Prostate gland (tissue), 2 donors: ENCODE data around the gene SH2D3A.
"Not testable (repeated sequence)": the region's sequence is repeated elsewhere in the genome, so short reads cannot be mapped to it uniquely, and the experiment has no call there.

Experiments used
- POLR2AphosphoS5 ChIP-seq: sonication (generic); formaldehyde crosslinking; IDR thresholded peaks from one replicate; pipeline ENCODE4 v1.6.1; 2017; ENCODE audit warnings: antibody characterized with exemption
- TF ChIP-seq, protein P1 (sequence below), 4 experiments: fragments of 200-600 bp in 2 of 4; fragments of 450-650 bp in 2 of 4; sonication (generic) in 2 of 4; IDR thresholded peaks; 1 replicate in 3 of 4; 2 replicates in 1 of 4; pipeline ENCODE4 v1.5.1; 2016 to 2019; ENCODE audit warnings: antibody characterized with exemption in 4 of 4, mild to moderate bottlenecking in 2 of 4, moderate library complexity in 2 of 4

DNA sequence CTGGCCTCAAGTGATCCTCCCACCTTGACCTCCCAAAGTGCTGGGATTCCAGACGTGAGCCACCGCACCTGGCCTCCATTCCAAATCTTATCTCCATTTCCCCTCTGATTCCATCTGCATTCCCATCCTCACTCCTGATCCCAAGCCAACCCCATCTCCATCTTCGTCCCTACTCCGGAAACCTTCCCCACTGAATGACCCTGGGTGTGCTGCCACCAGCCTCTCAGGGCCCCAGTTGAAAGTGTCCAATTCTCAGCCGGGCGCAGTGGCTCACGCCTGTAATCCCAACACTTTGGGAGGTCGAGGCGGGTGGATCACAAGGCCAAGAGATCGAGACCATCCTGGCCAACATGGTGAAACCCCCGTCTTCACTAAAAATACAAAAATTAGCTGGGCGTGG is 58.3 kb downstream of the SH2D3A start:
- TF ChIP-seq, protein P1, sequence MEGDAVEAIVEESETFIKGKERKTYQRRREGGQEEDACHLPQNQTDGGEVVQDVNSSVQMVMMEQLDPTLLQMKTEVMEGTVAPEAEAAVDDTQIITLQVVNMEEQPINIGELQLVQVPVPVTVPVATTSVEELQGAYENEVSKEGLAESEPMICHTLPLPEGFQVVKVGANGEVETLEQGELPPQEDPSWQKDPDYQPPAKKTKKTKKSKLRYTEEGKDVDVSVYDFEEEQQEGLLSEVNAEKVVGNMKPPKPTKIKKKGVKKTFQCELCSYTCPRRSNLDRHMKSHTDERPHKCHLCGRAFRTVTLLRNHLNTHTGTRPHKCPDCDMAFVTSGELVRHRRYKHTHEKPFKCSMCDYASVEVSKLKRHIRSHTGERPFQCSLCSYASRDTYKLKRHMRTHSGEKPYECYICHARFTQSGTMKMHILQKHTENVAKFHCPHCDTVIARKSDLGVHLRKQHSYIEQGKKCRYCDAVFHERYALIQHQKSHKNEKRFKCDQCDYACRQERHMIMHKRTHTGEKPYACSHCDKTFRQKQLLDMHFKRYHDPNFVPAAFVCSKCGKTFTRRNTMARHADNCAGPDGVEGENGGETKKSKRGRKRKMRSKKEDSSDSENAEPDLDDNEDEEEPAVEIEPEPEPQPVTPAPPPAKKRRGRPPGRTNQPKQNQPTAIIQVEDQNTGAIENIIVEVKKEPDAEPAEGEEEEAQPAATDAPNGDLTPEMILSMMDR (IDR thresholded peaks at IDR 0.05), result not testable (repeated sequence)
- TF ChIP-seq POLR2AphosphoS5, result not testable (repeated sequence)
